NCI-H1048 (cell line): ENCODE measurements around the gene CACNG3.

Experiments
- DNase-seq: peaks from one replicate; lab custom pipeline; 2025; lab: John Stamatoyannopoulos, UW

CACNG3 gene

GRCh38 chr16:24396350-24397271 lies 140.5 kb downstream of the CACNG3 start:
- DNase-seq: no peak

- DNase-seq: no peak
Observed at GRCh38 chr16:24409045-24409444, 152.9 kb downstream of the CACNG3 start.
